Measurements from ENCODE around the gene PPP1R12B.

Gene PPP1R12B

GRCh38 chr1:202639500-202639899 lies 291.0 kb downstream of the PPP1R12B start:
- DNase-seq = no peak

- DNase-seq = no peak
These were observed 293.7 kb downstream of the PPP1R12B start for GRCh38 chr1:202642212-202642611.

All from NCI-H1092 treated with DMSO at 0.1 percent for 48 hours (cell line).